ENCODE data around the gene CAMKK1.
"Not testable (repeated sequence)": the region's sequence is repeated elsewhere in the genome, so short reads cannot be mapped to it uniquely, and the experiment has no call there.

Gene CAMKK1

DNA sequence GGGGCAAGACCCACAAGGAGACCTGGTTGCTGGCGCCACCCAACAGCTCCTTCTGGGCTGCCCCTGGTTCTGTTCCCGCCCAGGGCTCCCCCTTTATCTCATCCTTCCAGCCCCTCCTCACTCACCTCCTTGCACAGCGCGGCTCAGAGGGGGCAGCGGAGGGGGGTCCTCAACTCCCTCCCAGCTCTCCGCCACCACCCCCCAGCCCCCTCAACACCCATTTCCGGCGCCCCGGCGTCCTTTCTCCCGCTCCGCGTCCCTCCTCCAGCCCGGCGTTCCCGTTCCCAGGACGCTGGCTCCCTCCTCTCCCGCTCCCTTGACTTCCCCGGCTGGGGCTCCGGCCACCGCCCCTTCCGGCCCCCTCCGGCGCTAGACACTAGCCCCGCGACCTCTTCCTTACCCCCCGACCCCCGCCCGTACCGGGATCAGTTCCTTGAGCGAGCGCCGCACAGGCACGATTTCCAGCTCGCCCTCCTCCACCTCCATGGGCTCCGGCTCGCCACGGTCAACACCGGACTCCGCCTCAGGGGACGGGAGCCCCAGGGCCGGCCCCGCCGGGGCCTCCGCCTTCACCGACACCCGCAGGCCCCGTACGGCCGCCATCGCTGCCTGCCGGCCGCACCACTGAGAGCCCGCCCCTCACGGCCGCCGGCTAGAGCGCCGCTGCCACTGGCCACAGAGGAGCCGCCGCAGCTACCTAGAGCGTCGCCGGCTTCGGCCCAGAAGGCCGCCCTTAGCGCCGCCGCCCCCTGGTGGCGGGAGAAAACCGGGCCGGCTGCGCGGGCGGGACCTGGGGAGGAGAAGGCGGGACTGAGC, 47.0 kb downstream of the CAMKK1 start, which contains the start of gene NCBP3:
Gene NCBP3 (minus strand): TSS at position 626 of the 816 bp plus-strand sequence. CDS start 23 bp downstream, at position 603.
- DNase-seq (ENCODE audit: low read depth in 2 of 2) = peak; percentile 82 to 85

DNA sequence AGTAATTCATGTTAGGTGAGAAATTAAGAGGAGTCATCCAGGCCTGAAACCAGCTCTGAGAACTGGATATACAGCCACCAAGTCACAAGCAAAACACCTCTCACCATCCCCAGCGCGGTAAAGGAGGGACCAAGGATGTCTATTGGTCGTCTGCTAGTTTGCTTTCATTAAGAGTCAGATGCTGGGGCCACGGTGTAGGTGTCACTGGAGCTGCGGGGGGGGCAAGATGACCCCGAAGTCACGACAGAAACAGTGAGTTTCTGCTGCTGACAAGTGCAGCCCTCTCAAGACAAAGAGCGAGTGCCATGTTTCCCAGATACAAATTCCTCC, 47.6 kb downstream of the CAMKK1 start:
- DNase-seq (ENCODE audit: low read depth in 2 of 2) = peak in 1 of 2 experiments; percentile 26

DNA sequence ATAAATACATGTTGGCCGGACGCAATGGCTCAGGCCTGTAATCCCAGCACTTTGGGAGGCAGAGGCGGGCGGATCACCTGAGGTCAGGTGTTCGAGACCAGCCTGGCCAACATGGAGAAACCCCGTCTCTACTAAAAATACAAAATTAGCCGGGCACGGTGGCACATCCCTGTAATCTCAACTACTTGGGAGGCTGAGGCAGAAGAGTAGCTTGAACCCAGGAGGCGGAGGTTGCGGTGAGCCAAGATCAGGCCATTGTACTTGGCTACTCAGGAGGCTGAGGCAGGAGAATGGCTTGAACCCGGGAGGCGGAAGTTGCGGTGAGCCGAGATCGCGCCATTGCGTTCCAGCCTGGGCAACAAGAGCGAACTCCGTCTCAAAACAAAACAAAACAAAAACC, 48.3 kb downstream of the CAMKK1 start:
- DNase-seq (ENCODE audit: low read depth in 2 of 2) = not testable (repeated sequence)

DNA sequence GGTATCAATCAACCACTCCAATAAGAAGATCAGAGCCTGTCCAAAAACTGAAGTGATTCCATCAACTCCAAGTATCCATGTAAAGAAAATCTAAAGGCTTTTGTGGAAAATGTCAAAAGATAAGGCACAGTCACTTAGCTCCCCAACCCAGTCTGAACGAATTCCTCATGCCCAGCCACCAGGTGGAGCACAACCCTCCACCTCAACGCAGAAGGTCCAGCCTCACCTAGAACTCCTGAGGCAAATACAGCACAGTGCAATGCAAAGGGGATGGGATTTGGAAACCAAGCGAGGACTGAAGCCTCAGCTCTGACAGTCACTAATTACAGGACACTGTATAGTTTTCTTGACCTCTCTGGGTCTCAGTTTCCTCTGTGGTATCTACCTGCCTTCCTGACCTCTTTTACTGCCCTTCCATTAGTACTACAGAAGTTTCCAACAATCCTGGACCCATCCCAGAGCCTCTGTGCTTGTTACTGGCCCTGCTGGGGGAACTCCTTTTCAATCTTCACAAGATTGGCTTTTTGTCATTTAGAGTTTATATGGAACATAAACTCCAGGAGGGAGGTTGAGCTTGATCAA, 48.8 kb downstream of the CAMKK1 start:
- DNase-seq (ENCODE audit: low read depth in 2 of 2) = peak in 1 of 2 experiments; percentile 28

- DNase-seq (ENCODE audit: low read depth in 2 of 2) = no peak
Observed at GRCh38 chr17:3838206-3838605, 54.6 kb downstream of the CAMKK1 start.

DNA sequence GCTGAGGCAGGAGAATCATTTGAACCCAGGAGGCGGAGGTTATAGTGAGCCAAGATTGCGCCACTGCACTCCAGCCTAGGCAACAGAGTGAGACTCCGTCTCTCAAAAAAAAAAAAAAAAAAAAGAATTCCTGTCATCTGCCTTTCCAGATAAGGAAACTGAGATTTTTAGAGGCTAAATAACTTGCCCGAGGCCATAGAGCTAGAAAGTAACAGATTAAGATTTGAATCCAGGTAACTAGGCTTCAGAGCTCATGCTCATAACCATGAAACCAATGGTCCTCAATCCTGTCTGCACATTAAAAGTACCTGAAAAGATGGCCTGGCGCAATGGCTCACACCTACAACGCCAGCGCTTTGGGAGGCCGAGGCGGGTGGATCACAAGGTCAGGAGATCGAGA, 56.3 kb downstream of the CAMKK1 start:
- DNase-seq (ENCODE audit: low read depth in 2 of 2) = no peak

GRCh38 chr17:3835410-3836229, 57.2 kb downstream of the CAMKK1 start:
- no peak for DNase-seq (ENCODE audit: low read depth in 2 of 2)

DNA sequence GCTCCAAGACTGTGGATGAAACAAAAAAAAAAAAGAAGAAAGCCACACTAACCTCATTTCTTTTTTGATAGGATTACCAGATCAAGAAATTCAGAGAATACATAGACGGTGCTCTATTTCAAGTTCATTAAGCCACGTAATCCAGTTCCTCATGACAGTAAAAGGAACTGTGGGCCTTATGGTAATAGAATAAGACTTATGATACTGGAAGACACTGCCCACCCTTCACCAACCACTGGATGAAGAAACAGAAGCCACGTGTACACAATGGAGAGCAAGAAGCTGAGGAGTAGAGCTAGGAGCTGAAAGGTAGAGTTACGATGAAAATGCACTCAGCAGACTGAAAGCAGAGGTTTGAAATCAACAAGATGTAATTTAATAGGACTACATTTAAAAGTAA, 58.0 kb downstream of the CAMKK1 start:
- DNase-seq (ENCODE audit: low read depth in 2 of 2) = no peak

- DNase-seq (ENCODE audit: low read depth in 2 of 2) = no peak
Observed at GRCh38 chr17:3828852-3829232, 64.0 kb downstream of the CAMKK1 start.

- no peak for DNase-seq (ENCODE audit: low read depth in 2 of 2)
Observed at GRCh38 chr17:3828151-3828851, 64.6 kb downstream of the CAMKK1 start.

DNA sequence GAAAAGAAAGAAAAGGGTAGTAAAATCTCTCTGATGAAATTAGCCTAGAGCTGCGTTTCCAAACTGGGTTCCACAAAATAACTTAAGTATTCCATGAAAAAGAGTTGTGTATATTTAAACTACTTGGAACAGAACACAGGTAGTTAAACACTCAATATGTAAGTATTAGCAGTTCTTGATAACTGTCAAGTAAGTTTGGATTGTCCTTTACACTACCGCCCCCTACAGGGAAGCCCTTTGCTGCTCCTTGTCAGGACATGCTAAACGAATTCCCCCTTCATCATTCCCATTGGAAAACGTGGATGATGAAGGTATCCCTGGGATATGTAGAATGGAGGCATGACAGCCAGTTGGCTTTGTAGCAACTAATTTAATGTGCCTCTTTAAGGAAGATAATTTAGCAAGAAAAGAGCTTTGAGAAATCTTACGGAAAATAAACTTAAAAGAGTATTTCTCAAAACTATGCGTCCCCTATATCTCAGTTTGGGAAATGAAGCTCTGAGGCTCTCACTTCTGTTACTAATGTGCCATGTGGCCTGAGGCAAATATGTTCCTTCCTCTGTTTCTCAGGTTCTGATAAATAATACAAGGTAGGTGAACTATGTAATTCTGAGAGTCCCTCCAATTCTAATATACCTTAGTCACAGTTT, 65.6 kb downstream of the CAMKK1 start:
- peak in 1 of 2 experiments; percentile 56 for DNase-seq (ENCODE audit: low read depth in 2 of 2)

DNA sequence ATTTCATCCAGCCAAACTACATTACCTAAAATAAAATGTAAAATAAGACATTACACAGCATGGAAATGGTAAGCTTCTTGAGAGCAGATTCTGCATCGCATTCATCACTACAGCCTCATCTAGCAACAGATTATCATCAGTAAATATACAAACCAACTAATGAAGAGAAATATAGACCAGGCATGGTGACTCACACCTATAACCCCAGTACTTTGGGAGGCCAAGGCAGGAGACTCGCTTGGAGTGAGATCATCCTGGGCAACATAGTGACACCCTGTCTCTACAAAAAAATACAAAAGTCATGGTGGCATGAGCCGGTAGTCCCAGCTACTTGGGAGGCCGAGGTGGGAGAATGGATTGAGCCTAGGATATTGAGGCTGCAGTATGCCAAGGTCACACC, 66.7 kb downstream of the CAMKK1 start:
- DNase-seq (ENCODE audit: low read depth in 2 of 2) = no peak

DNA sequence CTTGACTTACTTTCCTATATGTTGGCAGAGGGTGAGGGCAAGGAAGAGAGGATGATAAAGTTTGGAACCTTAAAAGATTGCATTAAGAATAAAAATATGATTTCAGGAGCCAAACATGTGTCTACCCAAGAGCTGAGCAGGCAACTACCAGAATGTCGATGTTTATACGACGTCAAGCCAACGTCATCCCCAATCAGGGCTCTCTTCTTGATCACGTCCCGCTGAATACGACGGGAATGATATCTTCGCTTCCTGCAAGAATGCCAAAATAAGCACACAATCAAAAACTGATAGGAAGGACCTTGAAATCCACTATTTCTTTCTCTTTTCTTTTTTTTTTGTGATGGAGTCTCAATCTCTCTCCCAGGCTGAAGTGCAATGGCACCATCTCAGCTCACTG, 71.8 kb downstream of the CAMKK1 start:
- no peak for DNase-seq (ENCODE audit: low read depth in 2 of 2)

- DNase-seq (ENCODE audit: low read depth in 2 of 2) = no peak
Observed at GRCh38 chr17:3818786-3819185, 74.1 kb downstream of the CAMKK1 start.

DNA sequence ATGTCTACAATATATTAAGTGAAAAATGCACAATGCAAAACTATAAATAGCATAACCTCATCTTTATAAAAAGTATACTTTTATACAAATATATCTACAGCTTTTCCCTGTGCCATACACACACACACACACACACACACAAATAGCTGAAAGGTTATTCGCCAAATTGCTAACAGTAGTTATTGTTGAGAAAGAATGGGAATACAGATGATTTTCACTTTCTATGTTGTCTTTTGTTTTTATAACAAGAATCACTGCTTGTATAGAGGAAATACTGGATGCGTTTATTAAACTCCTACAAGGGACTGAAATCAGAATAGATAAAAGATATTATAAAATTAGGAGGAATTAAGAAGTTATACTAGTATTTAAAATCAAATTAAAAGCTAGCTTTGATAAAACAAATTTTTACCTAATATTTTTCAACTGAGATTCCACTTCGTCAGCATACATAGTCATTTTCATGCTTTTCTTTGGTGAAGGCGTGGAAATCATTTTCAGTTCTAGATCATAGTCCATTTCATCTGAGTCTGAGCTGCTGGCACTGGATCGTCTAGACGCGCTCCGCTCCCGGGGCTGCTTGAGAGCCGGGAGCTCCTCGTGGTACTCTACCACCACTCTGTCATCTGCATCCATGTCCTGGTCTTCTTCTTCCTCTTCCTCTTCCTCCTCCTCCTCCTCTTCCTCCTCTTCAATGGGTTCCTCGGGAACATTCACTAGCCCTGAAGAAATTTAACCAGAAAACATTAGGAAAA, 74.8 kb downstream of the CAMKK1 start:
- DNase-seq (ENCODE audit: low read depth in 2 of 2) = no peak

DNA sequence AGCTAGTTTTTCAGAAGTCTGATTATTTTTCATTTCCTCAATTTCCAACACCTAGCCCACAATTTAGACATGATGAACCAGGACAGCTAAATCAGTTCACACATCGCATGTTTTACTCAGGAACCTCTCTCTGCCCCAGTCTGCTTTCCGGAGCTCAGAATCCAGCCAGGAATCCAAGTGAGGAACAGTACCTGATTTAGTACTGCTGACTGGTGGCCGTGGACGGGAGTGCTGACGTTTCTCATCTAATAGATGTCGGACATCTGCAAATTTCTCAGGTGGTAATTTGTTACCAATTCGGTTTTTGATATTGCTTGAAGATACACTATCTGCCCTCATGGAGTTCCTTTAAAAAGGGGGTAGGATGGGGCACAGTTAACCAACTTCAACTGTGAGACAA, 76.9 kb downstream of the CAMKK1 start:
- no peak for DNase-seq (ENCODE audit: low read depth in 2 of 2)

- DNase-seq (ENCODE audit: low read depth in 2 of 2) = no peak
Observed at GRCh38 chr17:3815122-3815521, 77.7 kb downstream of the CAMKK1 start.

DNA sequence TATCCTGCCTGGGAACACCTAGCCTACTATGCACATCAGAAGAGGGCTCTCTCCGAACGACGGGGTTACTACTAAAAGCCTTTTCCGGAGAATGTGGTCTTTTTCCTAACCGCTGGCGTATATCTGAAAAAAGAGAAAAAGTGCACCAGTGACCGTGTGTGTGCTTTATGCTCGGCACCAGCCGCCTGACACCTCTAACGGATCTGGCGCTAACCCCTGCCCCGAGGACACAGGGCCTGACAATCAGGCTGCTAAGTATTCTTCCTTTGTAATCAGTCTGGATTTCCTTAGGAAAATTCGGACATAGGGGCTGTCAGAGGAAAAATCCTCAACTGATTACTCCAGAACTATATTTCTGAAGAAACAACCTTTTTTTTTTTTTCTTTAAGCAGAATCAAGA, 78.5 kb downstream of the CAMKK1 start:
- no peak for DNase-seq (ENCODE audit: low read depth in 2 of 2)

- no peak for DNase-seq (ENCODE audit: low read depth in 2 of 2)
Observed at GRCh38 chr17:3813171-3813570, 79.7 kb downstream of the CAMKK1 start.

- DNase-seq (ENCODE audit: low read depth in 2 of 2) = no peak
Observed at GRCh38 chr17:3812771-3813170, 80.1 kb downstream of the CAMKK1 start.

- DNase-seq (ENCODE audit: low read depth in 2 of 2) = no peak
Observed at GRCh38 chr17:3812284-3812683, 80.6 kb downstream of the CAMKK1 start.
